Progenitor cell of endocrine pancreas (in vitro differentiated cells): ENCODE measurements around the gene CFL1. TPM values are rescaled to one million over a fixed set of nuclear protein-coding genes. Genes with fewer than 3 reads are reported as not detected.

Experiments used
- DNase-seq: peaks from one replicate; pipeline ENCODE4 v3.0.0; 2021; ENCODE audit warnings: low spot score; ENCODE audit not compliant: unreplicated experiment
- H3K27ac Mint-ChIP-seq: 2 replicates; pipeline ENCODE4 v1.8.0; 2021; ENCODE audit warnings: mild to moderate bottlenecking, moderate library complexity, mixed read lengths
- H3K27me3 Mint-ChIP-seq: 2 replicates; pipeline ENCODE4 v1.8.0; 2021; ENCODE audit warnings: mixed read lengths
- H3K36me3 Mint-ChIP-seq: 2 replicates; pipeline ENCODE4 v1.8.0; 2022; ENCODE audit warnings: mixed read lengths; ENCODE audit not compliant: insufficient read depth
- H3K4me1 Mint-ChIP-seq: 2 replicates; pipeline ENCODE4 v1.8.0; 2021; ENCODE audit warnings: low read depth, mixed read lengths
- H3K4me3 Mint-ChIP-seq: 2 replicates; pipeline ENCODE4 v1.8.0; 2021; ENCODE audit warnings: low read depth, mild to moderate bottlenecking, moderate library complexity, mixed read lengths
- H3K9me3 Mint-ChIP-seq: 2 replicates; pipeline ENCODE4 v1.8.0; 2021; ENCODE audit warnings: low read depth, mixed read lengths
- CTCF ChIP-seq: fragments of 200-600 bp; sonication (generic); IDR thresholded peaks from one replicate; pipeline ENCODE4 v1.5.0; 2021; ENCODE audit warnings: antibody characterized with exemption, mild to moderate bottlenecking; ENCODE audit not compliant: unreplicated experiment
- total RNA-seq: library from RNA; stranded (reverse); gene quantifications from 2 replicates; pipeline ENCODE4 v1.2.1, GENCODE V29; 2021

CFL1 gene
- total RNA-seq, 1 donor from 2014 or later, result 890 TPM

GRCh38 chr11:65817312-65817834 lies 40.6 kb downstream of the CFL1 start:
- peak overlapping the region; percentile 80 for H3K4me3 Mint-ChIP-seq
- H3K9me3 Mint-ChIP-seq, result no peaks in the 10 kb centered on the region
- peak overlapping the region; percentile 91 for H3K27ac Mint-ChIP-seq
- TF ChIP-seq CTCF, result no peak
- no peaks in the 10 kb centered on the region for H3K27me3 Mint-ChIP-seq
- peaks cover 6% of the 10 kb centered on the region for H3K36me3 Mint-ChIP-seq
- H3K4me1 Mint-ChIP-seq, result peaks cover 20% of the 10 kb centered on the region
- no peak for DNase-seq

- no peak overlapping the region for H3K27ac Mint-ChIP-seq
- no peak for TF ChIP-seq CTCF
- peaks cover 20% of the 10 kb centered on the region for H3K4me1 Mint-ChIP-seq
- DNase-seq, result no peak
- H3K4me3 Mint-ChIP-seq, result peak overlapping the region; percentile 80
- no peaks in the 10 kb centered on the region for H3K27me3 Mint-ChIP-seq
- peaks cover 6% of the 10 kb centered on the region for H3K36me3 Mint-ChIP-seq
- no peaks in the 10 kb centered on the region for H3K9me3 Mint-ChIP-seq
Measured at GRCh38 chr11:65816696-65817095, 41.3 kb downstream of the CFL1 start.

GRCh38 chr11:65814986-65815565 lies 42.9 kb downstream of the CFL1 start:
- Mint-ChIP-seq H3K27me3 (no peaks in the 10 kb centered on the region), H3K27ac (no peak overlapping the region), H3K9me3 (no peaks in the 10 kb centered on the region), H3K36me3 (peaks cover 6% of the 10 kb centered on the region), H3K4me3 (no peak overlapping the region), H3K4me1 (peaks cover 20% of the 10 kb centered on the region)
- DNase-seq, result no peak
- no peak for TF ChIP-seq CTCF

- H3K9me3 Mint-ChIP-seq, result no peaks in the 10 kb centered on the region
- H3K36me3 Mint-ChIP-seq, result peaks cover 6% of the 10 kb centered on the region
- H3K4me3 Mint-ChIP-seq, result no peak overlapping the region
- DNase-seq, result no peak
- TF ChIP-seq CTCF, result no peak
- peaks cover 20% of the 10 kb centered on the region for H3K4me1 Mint-ChIP-seq
- peak overlapping the region; percentile 53 for H3K27ac Mint-ChIP-seq
- no peaks in the 10 kb centered on the region for H3K27me3 Mint-ChIP-seq
Measured at GRCh38 chr11:65814131-65814985, 43.6 kb downstream of the CFL1 start.

GRCh38 chr11:65811764-65812475 lies 46.1 kb downstream of the CFL1 start:
- peaks cover 9% of the 10 kb centered on the region for H3K27me3 Mint-ChIP-seq
- H3K4me1 Mint-ChIP-seq, result peaks cover 18% of the 10 kb centered on the region
- no peak for TF ChIP-seq CTCF
- no peak overlapping the region for H3K4me3 Mint-ChIP-seq
- no peaks in the 10 kb centered on the region for H3K9me3 Mint-ChIP-seq
- H3K27ac Mint-ChIP-seq, result no peak overlapping the region
- H3K36me3 Mint-ChIP-seq, result peaks cover 6% of the 10 kb centered on the region
- DNase-seq, result no peak
